OCI-LY1 (cell line): ENCODE measurements around the gene RBM28.

Source experiments
- H2AFZ ChIP-seq: fragments of 200-600 bp; sonication (generic), shearing (Covaris generic); 2 replicates; pipeline ENCODE4 v1.6.0; 2014; ENCODE audit warnings: antibody characterized with exemption, mild to moderate bottlenecking, low read length
- H3F3A ChIP-seq: fragments of 200-600 bp; sonication (generic), shearing (Covaris generic); 2 replicates; pipeline ENCODE4 v1.6.0; 2014; ENCODE audit warnings: mild to moderate bottlenecking, antibody characterized with exemption, low read length, moderate library complexity; ENCODE audit not compliant: insufficient read depth
- H3K27ac ChIP-seq: fragments of 200-600 bp; sonication (generic); 2 replicates; pipeline ENCODE4 v1.5.1; 2014; ENCODE audit warnings: low read length, mixed run types, mild to moderate bottlenecking, low read depth; ENCODE audit not compliant: poor library complexity, severe bottlenecking
- H3K27me3 ChIP-seq: fragments of 200-600 bp; sonication (generic); 2 replicates; pipeline ENCODE4 v1.6.0; 2014; ENCODE audit warnings: antibody characterized with exemption, mild to moderate bottlenecking, low read length, moderate library complexity; ENCODE audit not compliant: insufficient read depth
- H3K36me3 ChIP-seq: fragments of 200-600 bp; sonication (generic); 2 replicates; pipeline ENCODE4 v1.6.1; 2014; ENCODE audit warnings: mild to moderate bottlenecking, antibody characterized with exemption, low read length, moderate library complexity, mixed read lengths; ENCODE audit not compliant: insufficient read depth
- H3K4me1 ChIP-seq: fragments of 200-600 bp; sonication (generic); 2 replicates; pipeline ENCODE4 v1.5.1; 2014; ENCODE audit warnings: mild to moderate bottlenecking, low read length, moderate library complexity; ENCODE audit not compliant: insufficient read depth, severe bottlenecking
- H3K4me2 ChIP-seq: fragments of 200-600 bp; sonication (generic), shearing (Covaris generic); 2 replicates; pipeline ENCODE4 v1.6.1; 2014; ENCODE audit warnings: low read length
- H3K4me3 ChIP-seq: fragments of 200-600 bp; sonication (generic); 2 replicates; pipeline ENCODE4 v1.5.1; 2014; ENCODE audit warnings: low read length, low read depth, mild to moderate bottlenecking, mixed read lengths; ENCODE audit not compliant: poor library complexity, severe bottlenecking
- H3K79me2 ChIP-seq: fragments of 200-600 bp; shearing (Covaris generic); 2 replicates; pipeline ENCODE4 v1.6.1; 2016; ENCODE audit warnings: mixed run types, low read length, mixed read lengths; ENCODE audit not compliant: insufficient read depth
- H3K9ac ChIP-seq: fragments of 200-600 bp; sonication (generic), shearing (Covaris generic); 2 replicates; pipeline ENCODE4 v1.6.1; 2014; ENCODE audit warnings: mild to moderate bottlenecking, low read length, mixed read lengths
- H3K9me2 ChIP-seq: fragments of 200-600 bp; sonication (generic), shearing (Covaris generic); 2 replicates; pipeline ENCODE4 v1.6.1; 2014; ENCODE audit warnings: low read depth, mild to moderate bottlenecking, low read length, mixed read lengths
- H3K9me3 ChIP-seq: fragments of 200-600 bp; shearing (Covaris generic); 2 replicates; pipeline ENCODE4 v1.6.1; 2014; ENCODE audit warnings: low read length, mixed read lengths
- H4K20me1 ChIP-seq: fragments of 200-600 bp; sonication (generic), shearing (Covaris generic); 2 replicates; pipeline ENCODE4 v1.6.0; 2016; ENCODE audit warnings: mild to moderate bottlenecking, low read length; ENCODE audit not compliant: insufficient read depth
- CTCF ChIP-seq: fragments of 200-600 bp; sonication (generic), shearing (Covaris generic); IDR thresholded peaks from 2 replicates; pipeline ENCODE4 v1.5.1; 2017; ENCODE audit warnings: mild to moderate bottlenecking, antibody characterized with exemption, low read length, moderate library complexity, mixed read lengths
- EZH2 ChIP-seq: fragments of 200-600 bp; sonication (generic), shearing (Covaris generic); IDR thresholded peaks from 2 replicates; pipeline ENCODE4 v1.8.0; 2017; ENCODE audit warnings: borderline replicate concordance, mixed run types, mild to moderate bottlenecking, antibody characterized with exemption, low read length, moderate library complexity, mixed read lengths

Gene RBM28

GRCh38 chr7:128370491-128370890 lies 26.8 kb upstream of the RBM28 start:
- TF ChIP-seq EZH2, result no peak
- Histone ChIP-seq H3K9me3 (no peaks in the 10 kb centered on the region; the same call in 1 of the 2 replicates), H3K27ac (no peak overlapping the region), H3K36me3 (no peaks in the 10 kb centered on the region), H3K9me2 (no peaks in the 10 kb centered on the region), H3K9ac (no peak overlapping the region), H4K20me1 (no peaks in the 10 kb centered on the region), H3F3A (no peaks in the 10 kb centered on the region), H3K4me1 (no peaks in the 10 kb centered on the region), H3K4me2 (no peak overlapping the region), H3K4me3 (no peak overlapping the region), H3K27me3 (peaks cover 14% of the 10 kb centered on the region; the same call in 1 of the 2 replicates), H2AFZ (no peak overlapping the region), H3K79me2 (no peaks in the 10 kb centered on the region)

- Histone ChIP-seq H3K27ac (no peak overlapping the region), H3K9me3 (no peaks in the 10 kb centered on the region), H3K4me2 (no peak overlapping the region), H3F3A (no peaks in the 10 kb centered on the region), H4K20me1 (no peaks in the 10 kb centered on the region), H3K4me3 (no peak overlapping the region), H3K79me2 (no peaks in the 10 kb centered on the region), H3K9me2 (no peaks in the 10 kb centered on the region), H3K9ac (no peak overlapping the region), H3K36me3 (no peaks in the 10 kb centered on the region), H2AFZ (no peak overlapping the region), H3K4me1 (no peaks in the 10 kb centered on the region), H3K27me3 (peaks cover 8% of the 10 kb centered on the region; the same call in 1 of the 2 replicates)
- TF ChIP-seq CTCF, result no peak
- TF ChIP-seq EZH2, result no peak
Observed at GRCh38 chr7:128366986-128367385, 23.3 kb upstream of the RBM28 start.

- Histone ChIP-seq H3K4me3 (no peak overlapping the region), H3K9ac (no peak overlapping the region), H3K4me2 (no peak overlapping the region), H3K79me2 (no peaks in the 10 kb centered on the region), H3F3A (no peaks in the 10 kb centered on the region), H3K27me3 (peaks cover 8% of the 10 kb centered on the region; the same call in 1 of the 2 replicates), H3K4me1 (peaks cover under 1% of the 10 kb centered on the region), H3K36me3 (no peaks in the 10 kb centered on the region), H3K9me2 (no peaks in the 10 kb centered on the region), H4K20me1 (no peaks in the 10 kb centered on the region), H3K9me3 (no peaks in the 10 kb centered on the region), H2AFZ (no peak overlapping the region), H3K27ac (no peak overlapping the region)
- TF ChIP-seq EZH2, result no peak
- no peak for TF ChIP-seq CTCF
Observed at GRCh38 chr7:128366300-128366699, 22.6 kb upstream of the RBM28 start.

GRCh38 chr7:128365432-128365831 lies 21.7 kb upstream of the RBM28 start:
- TF ChIP-seq CTCF (no peak), EZH2 (no peak)
- Histone ChIP-seq H3K79me2 (no peaks in the 10 kb centered on the region), H3K27ac (no peak overlapping the region), H3K9ac (no peak overlapping the region), H3F3A (no peaks in the 10 kb centered on the region), H3K9me3 (no peaks in the 10 kb centered on the region), H4K20me1 (no peaks in the 10 kb centered on the region), H3K9me2 (no peaks in the 10 kb centered on the region), H2AFZ (no peak overlapping the region), H3K4me3 (no peak overlapping the region), H3K27me3 (peaks cover 8% of the 10 kb centered on the region; the same call in 1 of the 2 replicates), H3K36me3 (no peaks in the 10 kb centered on the region), H3K4me1 (peaks cover 7% of the 10 kb centered on the region), H3K4me2 (no peak overlapping the region)
